GM12891 (cell line): Measurements from ENCODE around the gene NAGPA.

ENCODE experiments used
- PAX5 ChIP-seq: IDR thresholded peaks from 2 replicates; pipeline ENCODE4 v1.6.1; 2011; ENCODE audit warnings: low read length, moderate library complexity, mild to moderate bottlenecking; ENCODE audit not compliant: insufficient read depth, severe bottlenecking
- POLR2A ChIP-seq: IDR thresholded peaks from 2 replicates; pipeline ENCODE4 v1.6.1; 2011; ENCODE audit warnings: low read depth, low read length, control low read depth
- POLR2AphosphoS5 ChIP-seq: IDR thresholded peaks from 2 replicates; pipeline ENCODE4 v1.6.1; 2011; ENCODE audit warnings: low read depth, low read length, control low read depth
- POU2F2 ChIP-seq: IDR thresholded peaks from 2 replicates; pipeline ENCODE4 v1.6.1; 2011; ENCODE audit warnings: low read depth, mild to moderate bottlenecking, control low read depth, low read length, moderate library complexity
- TAF1 ChIP-seq: IDR thresholded peaks from 2 replicates; pipeline ENCODE4 v1.6.1; 2011; ENCODE audit warnings: low read depth, low read length, control low read depth

DNA sequence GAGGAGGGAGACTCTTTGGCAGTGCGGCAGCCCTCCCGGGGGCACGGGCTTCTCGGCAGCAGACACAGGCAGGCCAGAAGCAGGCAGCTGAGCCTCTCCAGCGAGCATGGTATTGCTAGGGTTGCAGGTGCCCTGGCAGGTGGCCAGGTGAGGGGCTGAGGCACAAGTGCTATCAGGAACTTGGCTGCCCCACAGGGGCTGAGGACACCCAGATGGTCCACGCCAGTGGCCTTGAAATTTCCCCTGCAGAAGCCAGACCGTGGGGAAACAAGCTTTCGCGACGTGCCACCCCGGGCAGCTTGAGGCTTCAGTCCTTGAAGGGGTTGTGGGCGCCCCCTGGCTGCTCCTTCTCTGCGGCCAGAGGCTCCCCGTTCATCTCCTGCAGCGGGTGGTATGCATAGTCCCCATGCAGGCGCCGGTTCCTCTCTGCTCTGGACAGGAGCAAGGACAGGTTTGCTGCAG is 8.5 kb downstream of the NAGPA start:
- no peak for TF ChIP-seq POLR2AphosphoS5
- no peak for TF ChIP-seq POLR2A
- no peak for TF ChIP-seq PAX5
- TF ChIP-seq TAF1, result no peak
- TF ChIP-seq POU2F2, result no peak
